Kidney (tissue), 14 donors: Measurements from ENCODE around the gene GP1BB. TPM values are rescaled to one million over a fixed set of nuclear protein-coding genes. Genes with fewer than 3 reads are reported as not detected.

Source experiments
- DNase-seq, 5 donors: peaks; one replicate each; pipeline ENCODE4 v3.0.0-alpha.2; 2013 to 2020
- FAIRE-seq: peaks from 2 replicates; lab custom pipeline; 2012; peaks lifted over from hg19 to GRCh38; lab: Jason Lieb, UNC
- H3K27ac ChIP-seq, 2 donors: one replicate each; pipeline ENCODE4 v1.7.0; 2013; ENCODE audit warnings: low read depth in 2 of 2, low read length in 2 of 2, inconsistent platforms in 1 of 2
- H3K27me3 ChIP-seq: one replicate; pipeline ENCODE4 v1.7.1; 2013; ENCODE audit warnings: low read length, inconsistent platforms; ENCODE audit not compliant: control insufficient read depth, insufficient read depth
- H3K36me3 ChIP-seq, 3 donors: one replicate each; pipeline versions ENCODE4 v1.7.0 to v1.7.1; 2013; ENCODE audit warnings: low read length in 3 of 3, control low read depth in 1 of 3, inconsistent platforms in 1 of 3; ENCODE audit not compliant: insufficient read depth in 3 of 3, control insufficient read depth in 2 of 3
- H3K4me1 ChIP-seq, 3 donors: one replicate each; pipeline versions ENCODE4 v1.7.0 to v1.7.1; 2013; ENCODE audit warnings: low read length in 3 of 3, inconsistent platforms in 1 of 3, low read depth in 1 of 3; ENCODE audit not compliant: control insufficient read depth in 2 of 3, insufficient read depth in 2 of 3
- H3K4me3 ChIP-seq, 3 donors: one replicate each; pipeline versions ENCODE4 v1.7.0 to v1.8.1; 2013; ENCODE audit warnings: low read length in 3 of 3, control low read depth in 1 of 3, inconsistent platforms in 1 of 3
- H3K9ac ChIP-seq, 3 donors: one replicate each; pipeline versions ENCODE4 v1.7.0 to v1.7.1; 2013; ENCODE audit warnings: low read length in 3 of 3, control low read depth in 1 of 3, inconsistent platforms in 1 of 3
- H3K9me3 ChIP-seq, 3 donors: one replicate each; pipeline versions ENCODE4 v1.7.0 to v1.7.1; 2013; ENCODE audit warnings: low read length in 3 of 3, control low read depth in 1 of 3, inconsistent platforms in 1 of 3; ENCODE audit not compliant: control insufficient read depth in 2 of 3, insufficient read depth in 1 of 3
- intact Hi-C: fragments of 100-400 bp; cut with DNase I; formaldehyde crosslinking; loops from one replicate; pipeline ENCODE4 v1.11.1; 2022
- polyA plus RNA-seq: library from polyadenylated mRNA; stranded (reverse); fragments of 350-450 nt; fragmentation: Illumina TruSeq; extraction: RNeasy Lipid Tissue Mini Kit (QIAGEN cat#74804); gene quantifications from one replicate; pipeline ENCODE4 v1.2.3, GENCODE V29; 2014; ENCODE audit warnings: low read depth, low replicate concordance; ENCODE audit not compliant: insufficient read depth
- total RNA-seq: library from RNA; stranded (reverse); fragmentation: NEBNext Ultra II Directional; extraction: Animal tissue kit (Norgen Biotek cat#: 25700); gene quantifications from one replicate; pipeline ENCODE4 v1.2.1, GENCODE V29; 2021
- TF ChIP-seq, protein P1 (sequence below): IDR thresholded peaks from 3 replicates; pipeline ENCODE4 v1.5.1; 2012; ENCODE audit warnings: mild to moderate bottlenecking, moderate library complexity, borderline replicate concordance; ENCODE audit not compliant: insufficient read depth; ENCODE audit errors: extremely low read depth
- donor health status: control.
- donor health status: control.
- donor health status: control.
- donor health status: control.
- donor health status: control.
- donor health status: DM: yes; HTN: yes; CAD: no.
- donor health status: Normal renal cell carcinoma (clear cell type).

GP1BB gene
- total and polyA plus RNA-seq, 2 donors from 2014 or later: 1.9 to 4.1 TPM

- intact Hi-C loops: loop anchor here (5.0 kb wide), 1 partner anchor 179 kb away; no protein-coding TSS in a partner anchor
- Histone ChIP-seq H3K36me3 (no peaks in the 10 kb centered on the region), H3K4me1 (peaks cover 0 to 4% (median 0%) of the 10 kb centered on the region in 3 donors), H3K27me3 (no peaks in the 10 kb centered on the region), H3K27ac (no peak overlapping the region), H3K4me3 (no peak overlapping the region), H3K9ac (no peak overlapping the region), H3K9me3 (no peaks in the 10 kb centered on the region)
- FAIRE-seq: no peak
- TF ChIP-seq, protein P1, sequence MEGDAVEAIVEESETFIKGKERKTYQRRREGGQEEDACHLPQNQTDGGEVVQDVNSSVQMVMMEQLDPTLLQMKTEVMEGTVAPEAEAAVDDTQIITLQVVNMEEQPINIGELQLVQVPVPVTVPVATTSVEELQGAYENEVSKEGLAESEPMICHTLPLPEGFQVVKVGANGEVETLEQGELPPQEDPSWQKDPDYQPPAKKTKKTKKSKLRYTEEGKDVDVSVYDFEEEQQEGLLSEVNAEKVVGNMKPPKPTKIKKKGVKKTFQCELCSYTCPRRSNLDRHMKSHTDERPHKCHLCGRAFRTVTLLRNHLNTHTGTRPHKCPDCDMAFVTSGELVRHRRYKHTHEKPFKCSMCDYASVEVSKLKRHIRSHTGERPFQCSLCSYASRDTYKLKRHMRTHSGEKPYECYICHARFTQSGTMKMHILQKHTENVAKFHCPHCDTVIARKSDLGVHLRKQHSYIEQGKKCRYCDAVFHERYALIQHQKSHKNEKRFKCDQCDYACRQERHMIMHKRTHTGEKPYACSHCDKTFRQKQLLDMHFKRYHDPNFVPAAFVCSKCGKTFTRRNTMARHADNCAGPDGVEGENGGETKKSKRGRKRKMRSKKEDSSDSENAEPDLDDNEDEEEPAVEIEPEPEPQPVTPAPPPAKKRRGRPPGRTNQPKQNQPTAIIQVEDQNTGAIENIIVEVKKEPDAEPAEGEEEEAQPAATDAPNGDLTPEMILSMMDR: no peak
- no peak for DNase-seq
Measured at GRCh38 chr22:19733755-19734154, 10.4 kb downstream of the GP1BB start.

DNA sequence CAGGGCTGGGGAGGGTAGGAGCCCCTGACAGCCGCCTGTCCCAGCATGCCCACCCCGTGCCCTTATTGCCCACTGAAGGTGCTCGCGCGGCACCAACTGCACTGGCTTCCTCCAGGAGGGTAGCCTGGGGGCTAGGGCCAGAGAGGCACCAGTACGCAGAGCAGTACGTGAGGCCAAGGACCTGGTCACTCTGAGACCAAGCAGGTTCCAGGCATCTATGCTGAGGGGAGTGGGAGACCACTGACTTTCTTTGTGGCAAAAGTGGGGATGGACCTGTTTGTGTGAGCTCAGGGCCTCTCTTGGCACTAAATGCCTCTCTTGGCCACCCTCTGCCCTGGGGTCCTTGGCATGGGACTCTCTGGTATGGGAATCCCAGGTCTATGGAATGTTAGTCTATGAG, 10.8 kb downstream of the GP1BB start:
- Histone ChIP-seq H3K27me3 (no peaks in the 10 kb centered on the region), H3K4me1 (peaks cover 0 to 4% (median 0%) of the 10 kb centered on the region in 3 donors), H3K36me3 (no peaks in the 10 kb centered on the region), H3K9me3 (no peaks in the 10 kb centered on the region), H3K4me3 (no peak overlapping the region), H3K9ac (no peak overlapping the region), H3K27ac (no peak overlapping the region)
- TF ChIP-seq, protein P1: no peak
- FAIRE-seq (no peak), DNase-seq (no peak)
- intact Hi-C loops: loop anchor here (5.0 kb wide), 1 partner anchor 178 kb away; no protein-coding TSS in a partner anchor

DNA sequence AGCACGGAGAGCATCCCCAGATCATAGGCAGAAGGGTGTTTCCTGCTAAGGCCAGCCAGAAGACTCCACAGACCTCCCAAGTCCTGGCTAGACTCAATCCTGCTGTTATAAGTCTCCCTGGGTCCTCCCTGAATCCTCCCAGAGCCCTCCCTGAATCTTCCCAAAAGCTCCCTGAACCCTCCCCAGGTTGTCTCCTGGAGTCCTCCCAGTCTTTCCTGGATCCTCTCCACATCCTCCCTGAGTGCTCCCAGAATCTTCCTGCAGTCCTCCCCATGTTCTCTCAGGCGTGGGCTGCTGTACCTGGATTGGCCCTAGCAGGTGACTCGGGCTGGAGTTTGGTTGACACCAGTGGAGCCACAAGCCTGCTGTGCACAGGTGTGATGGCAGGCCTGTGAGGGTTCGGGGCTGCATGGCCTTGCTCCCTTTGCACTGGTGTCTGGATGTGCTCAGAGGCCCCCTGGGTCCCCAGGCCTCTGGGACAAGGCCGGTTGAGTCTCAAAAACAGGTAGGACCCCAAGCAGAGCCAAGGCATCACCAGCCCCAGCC, 11.6 kb downstream of the GP1BB start:
- no peak overlapping the region for H3K27ac ChIP-seq
- no peak overlapping the region for H3K4me3 ChIP-seq
- H3K9ac ChIP-seq: no peak overlapping the region
- TF ChIP-seq, protein P1: no peak
- no peaks in the 10 kb centered on the region for H3K9me3 ChIP-seq
- FAIRE-seq (no peak), DNase-seq (no peak)
- peaks cover 0 to 4% (median 0%) of the 10 kb centered on the region in 3 donors for H3K4me1 ChIP-seq
- no peaks in the 10 kb centered on the region for H3K36me3 ChIP-seq
- intact Hi-C loops: loop anchor here (5.0 kb wide), 1 partner anchor 177 kb away; no protein-coding TSS in a partner anchor
- H3K27me3 ChIP-seq: no peaks in the 10 kb centered on the region
